K562 (cell line): ENCODE data around the gene PRUNE1. TPM values are rescaled to one million over a fixed set of nuclear protein-coding genes. Genes with fewer than 3 reads are reported as not detected.

Experiments used
- EP400 ChIP-seq: fragments of 450-650 bp; IDR thresholded peaks from 2 replicates; pipeline ENCODE4 v1.6.1; 2017; ENCODE audit warnings: antibody characterized with exemption, mild to moderate bottlenecking, moderate library complexity
- HDAC1 ChIP-seq, 2 experiments: fragments of 450-650 bp; IDR thresholded peaks; 2 replicates each; pipeline ENCODE4 v1.6.1; 2016 to 2017; ENCODE audit warnings: inconsistent platforms in 1 of 2, mild to moderate bottlenecking in 1 of 2, moderate library complexity in 1 of 2
- HOMEZ ChIP-seq: fragments of 250-450 bp; sonication (Bioruptor Pico); IDR thresholded peaks from 2 replicates; pipeline ENCODE4 v1.4.0; 2020; ENCODE audit warnings: mild to moderate bottlenecking, moderate library complexity
- KDM5B ChIP-seq: fragments of 200-600 bp; sonication (generic); IDR thresholded peaks from 2 replicates; pipeline ENCODE4 v1.6.1; 2012; ENCODE audit warnings: low read depth, mild to moderate bottlenecking, moderate library complexity, low read length, control low read depth, inconsistent platforms; ENCODE audit not compliant: insufficient replicate concordance
- MYC ChIP-seq, 2 experiments: fragments of 250-450 bp in 1 of 2; sonication (Bioruptor Pico) in 1 of 2; IDR thresholded peaks; 2 replicates each; pipeline versions ENCODE4 v1.5.1 to v1.6.1; 2012 to 2021; ENCODE audit warnings: low read depth in 2 of 2, borderline replicate concordance in 1 of 2, improper control_type of control experiment in 1 of 2, low read length in 1 of 2, mild to moderate bottlenecking in 1 of 2, moderate library complexity in 1 of 2
- NRF1 ChIP-seq, 2 experiments: fragments of 450-650 bp; IDR thresholded peaks in 1 of 2; conservative IDR thresholded peaks in 1 of 2; 2 replicates each; pipeline ENCODE4 v1.6.1; 2014; ENCODE audit warnings: mild to moderate bottlenecking in 2 of 2
- PCBP1 ChIP-seq: fragments of 200-400 bp; formaldehyde crosslinking; IDR thresholded peaks from 2 replicates; pipeline ENCODE4 v1.6.1; 2018; ENCODE audit warnings: mild to moderate bottlenecking, low read depth, low read length; ENCODE audit not compliant: poor library complexity, severe bottlenecking
- PHF8 ChIP-seq: fragments of 200-600 bp; sonication (generic); IDR thresholded peaks from 2 replicates; pipeline ENCODE4 v1.6.1; 2012; ENCODE audit warnings: mixed run types, mild to moderate bottlenecking, inconsistent platforms, low read length, moderate library complexity, borderline replicate concordance
- POLR2AphosphoS2 ChIP-seq: IDR thresholded peaks from 2 replicates; pipeline ENCODE4 v1.6.1; 2012; ENCODE audit warnings: low read length, improper control_type of control experiment
- SMAD4 ChIP-seq: fragments of 250-450 bp; sonication (Bioruptor Pico); conservative IDR thresholded peaks from 2 replicates; pipeline ENCODE4 v1.8.0; 2021; ENCODE audit warnings: inconsistent platforms, mild to moderate bottlenecking, moderate library complexity
- TAF1 ChIP-seq: IDR thresholded peaks from 2 replicates; pipeline ENCODE4 v1.6.1; 2011; ENCODE audit warnings: mild to moderate bottlenecking, low read length, moderate library complexity; ENCODE audit not compliant: insufficient read depth, control insufficient read depth, severe bottlenecking; ENCODE audit errors: extremely low read depth
- TFAP4 ChIP-seq: sonication (generic); formaldehyde crosslinking; IDR thresholded peaks from 2 replicates; pipeline ENCODE4 v1.8.0; 2022; ENCODE audit warnings: missing genetic modification reagents, mild to moderate bottlenecking, moderate library complexity, borderline replicate concordance
- ZNF395 ChIP-seq: fragments of 200-800 bp; sonication (Bioruptor generic); IDR thresholded peaks from 2 replicates; pipeline ENCODE4 v1.6.1; 2017; ENCODE audit warnings: missing genetic modification characterization, missing compliant biosample characterization
- polyA plus RNA-seq, 8 experiments: library from polyadenylated mRNA; depleted of rRNA in 4 of 8; stranded (reverse) in 5 of 8; unstranded in 3 of 8; fragments of >200 nt; fragmentation: Nextera tagmentation in 2 of 8; fragmentation: Illumina TruSeq in 1 of 8; extraction: Ambion mirVana in 2 of 8; extraction: Trizol in 1 of 8; gene quantifications; 2 replicates each; pipeline versions ENCODE4 v1.2.1 to v1.2.3, GENCODE V29; 2011 to 2014; ENCODE audit warnings: inconsistent platforms in 1 of 8, missing spikeins in 1 of 8
- total RNA-seq, 7 experiments: library from RNA; depleted of rRNA in 6 of 7; stranded (reverse); fragments of >200 nt in 6 of 7; fragmentation: Illumina TruSeq in 2 of 7; extraction: Trizol in 2 of 7; gene quantifications; 2 replicates each; pipeline versions ENCODE4 v1.2.1 to v1.2.3, GENCODE V29; 2011 to 2021; ENCODE audit warnings: low replicate concordance in 1 of 7
- TF ChIP-seq, protein P1 (sequence below), 2 experiments: IDR thresholded peaks; 2 replicates each; pipeline ENCODE4 v1.6.1; 2012; ENCODE audit warnings: improper control_type of control experiment in 2 of 2, low read depth in 2 of 2, low read length in 2 of 2, borderline replicate concordance in 1 of 2
- TF ChIP-seq, protein P2 (sequence below): sonication (generic); formaldehyde crosslinking; IDR thresholded peaks from 2 replicates; pipeline ENCODE4 v1.8.0; 2022; ENCODE audit warnings: missing genetic modification reagents, mild to moderate bottlenecking, borderline replicate concordance

Gene PRUNE1
- total and polyA plus RNA-seq, 9 of the 15 experiments (the other 6 are each of a cell fraction or from before 2014, with no cell fraction given), result 16.7 to 48.3 (median 26.2) TPM

- TF ChIP-seq PHF8 (no peak; the same call in 1 of the 2 replicates), SMAD4 (CRISPR knock-in tag) (peak; percentile 52; the same call in 1 of the 2 replicates), KDM5B (peak; percentile 40), HDAC1 (IDR thresholded peaks at IDR 0.05) (0 out of 4 replicates have a peak, but pooled peaks of 1 of the 2 experiments have one; percentile 24), MYC (IDR thresholded peaks at IDR 0.05; ENCODE audit: low read depth, low read length) (peak; percentile 60), MYC (CRISPR knock-in tag; IDR thresholded peaks at IDR 0.05; ENCODE audit: borderline replicate concordance, low read depth) (no peak), PCBP1 (peak; percentile 10), HOMEZ (CRISPR knock-in tag) (no peak), TAF1 (peak; percentile 13), ZNF395 (CRISPR knock-in tag) (peak; percentile 46; the same call in 1 of the 2 replicates), EP400 (peak; percentile 63), NRF1 (conservative IDR thresholded peaks at IDR 0.05 in 1 of 2, IDR thresholded peaks at IDR 0.05 in 1 of 2) (0 out of 4 replicates have a peak, but pooled peaks of 1 of the 2 experiments have one; percentile 24), POLR2AphosphoS2 (no peak), TFAP4 (CRISPR knock-in tag) (0 out of 2 replicates have a peak, but pooled peaks have one; percentile 17)
- TF ChIP-seq, protein P1, sequence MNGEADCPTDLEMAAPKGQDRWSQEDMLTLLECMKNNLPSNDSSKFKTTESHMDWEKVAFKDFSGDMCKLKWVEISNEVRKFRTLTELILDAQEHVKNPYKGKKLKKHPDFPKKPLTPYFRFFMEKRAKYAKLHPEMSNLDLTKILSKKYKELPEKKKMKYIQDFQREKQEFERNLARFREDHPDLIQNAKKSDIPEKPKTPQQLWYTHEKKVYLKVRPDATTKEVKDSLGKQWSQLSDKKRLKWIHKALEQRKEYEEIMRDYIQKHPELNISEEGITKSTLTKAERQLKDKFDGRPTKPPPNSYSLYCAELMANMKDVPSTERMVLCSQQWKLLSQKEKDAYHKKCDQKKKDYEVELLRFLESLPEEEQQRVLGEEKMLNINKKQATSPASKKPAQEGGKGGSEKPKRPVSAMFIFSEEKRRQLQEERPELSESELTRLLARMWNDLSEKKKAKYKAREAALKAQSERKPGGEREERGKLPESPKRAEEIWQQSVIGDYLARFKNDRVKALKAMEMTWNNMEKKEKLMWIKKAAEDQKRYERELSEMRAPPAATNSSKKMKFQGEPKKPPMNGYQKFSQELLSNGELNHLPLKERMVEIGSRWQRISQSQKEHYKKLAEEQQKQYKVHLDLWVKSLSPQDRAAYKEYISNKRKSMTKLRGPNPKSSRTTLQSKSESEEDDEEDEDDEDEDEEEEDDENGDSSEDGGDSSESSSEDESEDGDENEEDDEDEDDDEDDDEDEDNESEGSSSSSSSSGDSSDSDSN (IDR thresholded peaks at IDR 0.05; ENCODE audit: borderline replicate concordance in 1 of 2, low read depth in 2 of 2, low read length in 2 of 2), result peak; percentile 56 to 77; a peak in 2 of 4 replicates
- TF ChIP-seq, protein P2, sequence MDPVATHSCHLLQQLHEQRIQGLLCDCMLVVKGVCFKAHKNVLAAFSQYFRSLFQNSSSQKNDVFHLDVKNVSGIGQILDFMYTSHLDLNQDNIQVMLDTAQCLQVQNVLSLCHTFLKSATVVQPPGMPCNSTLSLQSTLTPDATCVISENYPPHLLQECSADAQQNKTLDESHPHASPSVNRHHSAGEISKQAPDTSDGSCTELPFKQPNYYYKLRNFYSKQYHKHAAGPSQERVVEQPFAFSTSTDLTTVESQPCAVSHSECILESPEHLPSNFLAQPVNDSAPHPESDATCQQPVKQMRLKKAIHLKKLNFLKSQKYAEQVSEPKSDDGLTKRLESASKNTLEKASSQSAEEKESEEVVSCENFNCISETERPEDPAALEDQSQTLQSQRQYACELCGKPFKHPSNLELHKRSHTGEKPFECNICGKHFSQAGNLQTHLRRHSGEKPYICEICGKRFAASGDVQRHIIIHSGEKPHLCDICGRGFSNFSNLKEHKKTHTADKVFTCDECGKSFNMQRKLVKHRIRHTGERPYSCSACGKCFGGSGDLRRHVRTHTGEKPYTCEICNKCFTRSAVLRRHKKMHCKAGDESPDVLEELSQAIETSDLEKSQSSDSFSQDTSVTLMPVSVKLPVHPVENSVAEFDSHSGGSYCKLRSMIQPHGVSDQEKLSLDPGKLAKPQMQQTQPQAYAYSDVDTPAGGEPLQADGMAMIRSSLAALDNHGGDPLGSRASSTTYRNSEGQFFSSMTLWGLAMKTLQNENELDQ (CRISPR knock-in tag), result no peak
Measured at GRCh38 chr1:150973836-150974579, 34.2 kb upstream of the PRUNE1 start (continued).
